Subcutaneous abdominal adipose tissue (tissue), 5 donors: ENCODE data around the gene ZNF775.
A peak's percentile ranks its signal among the peaks of the same experiment; 100 is the strongest.

Experiments
- H3K27ac ChIP-seq: one replicate; pipeline ENCODE4 v1.7.0; 2013; ENCODE audit warnings: low read depth, mild to moderate bottlenecking, inconsistent platforms, low read length, moderate library complexity
- H3K27me3 ChIP-seq, 5 donors: one replicate each; pipeline ENCODE4 v1.7.0; 2013; ENCODE audit warnings: low read length in 5 of 5, inconsistent platforms in 1 of 5; ENCODE audit not compliant: control insufficient read depth in 5 of 5, insufficient read depth in 4 of 5
- H3K36me3 ChIP-seq, 5 donors: one replicate each; pipeline ENCODE4 v1.7.0; 2013; ENCODE audit warnings: low read length in 5 of 5; ENCODE audit not compliant: control insufficient read depth in 5 of 5, insufficient read depth in 5 of 5
- H3K4me1 ChIP-seq, 5 donors: one replicate each; pipeline ENCODE4 v1.7.0; 2013; ENCODE audit warnings: low read length in 5 of 5, mild to moderate bottlenecking in 3 of 5, moderate library complexity in 1 of 5; ENCODE audit not compliant: control insufficient read depth in 5 of 5, insufficient read depth in 5 of 5
- H3K4me3 ChIP-seq, 5 donors: one replicate each; pipeline ENCODE4 v1.7.0; 2013; ENCODE audit warnings: low read length in 5 of 5, low read depth in 1 of 5
- H3K9ac ChIP-seq, 5 donors: one replicate each; pipeline ENCODE4 v1.7.0; 2013; ENCODE audit warnings: low read length in 5 of 5, mild to moderate bottlenecking in 4 of 5, moderate library complexity in 3 of 5
- H3K9me3 ChIP-seq, 5 donors: one replicate each; pipeline ENCODE4 v1.7.0; 2013; ENCODE audit warnings: low read length in 5 of 5; ENCODE audit not compliant: control insufficient read depth in 5 of 5
- donor health status: healthy.
- donor health status: healthy.
- donor health status: healthy.
- donor health status: healthy.
- donor health status: healthy.

Gene ZNF775

GRCh38 chr7:150404172-150404804 lies 25.2 kb downstream of the ZNF775 start:
- Histone ChIP-seq H3K36me3 (peaks cover 0 to 6% (median 3%) of the 10 kb centered on the region in 5 donors), H3K4me1 (peaks cover 8 to 32% (median 28%) of the 10 kb centered on the region in 5 donors), H3K9me3 (no peaks in the 10 kb centered on the region), H3K4me3 (peak overlapping the region; percentile 71 to 81 (median 79)), H3K27ac (peak overlapping the region; percentile 91), H3K9ac (peak overlapping the region; percentile 49 to 98 (median 90)), H3K27me3 (no peaks in the 10 kb centered on the region)

DNA sequence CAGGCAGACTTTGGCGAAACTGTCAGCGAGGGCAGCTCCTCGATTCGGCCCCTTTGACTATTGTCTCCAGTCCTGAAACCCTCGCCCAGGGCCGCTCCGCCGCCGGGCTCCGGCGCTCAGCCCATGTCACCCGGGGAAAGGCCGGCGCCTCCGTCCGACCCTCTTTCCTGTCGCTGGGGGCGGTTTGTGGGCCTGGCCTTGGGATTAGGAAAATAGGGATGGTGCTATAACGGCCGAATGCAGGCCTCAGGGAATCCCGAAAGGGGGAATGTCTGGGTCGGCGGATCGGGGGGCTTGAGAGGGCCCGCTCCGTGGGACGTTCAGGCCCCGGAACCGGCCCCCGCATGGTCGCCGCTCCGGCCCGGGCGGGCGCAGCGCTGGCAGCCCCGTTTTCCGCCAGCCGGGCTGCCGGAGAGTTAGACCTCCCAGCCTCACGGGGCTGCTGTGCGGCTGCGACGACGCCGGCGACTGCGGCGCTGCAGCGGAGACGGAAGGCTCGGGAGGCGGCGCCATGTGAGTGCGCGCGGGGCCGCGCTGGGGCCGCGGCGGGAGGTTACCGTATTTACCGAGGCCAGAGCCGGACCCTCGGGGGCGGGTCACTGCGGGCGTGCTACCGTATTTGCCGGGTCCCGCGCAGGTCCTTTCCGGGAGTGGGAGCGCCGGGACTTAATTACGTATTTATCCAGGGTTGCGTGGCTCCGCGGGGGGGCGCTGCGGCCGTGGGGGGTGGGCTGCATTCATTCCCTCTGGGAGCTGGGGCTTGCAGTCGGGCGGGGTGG lies 25.9 kb downstream of the ZNF775 start:
- Histone ChIP-seq H3K4me3 (peak overlapping the region; percentile 78 to 81 (median 79)), H3K36me3 (peaks cover 0 to 11% (median 3%) of the 10 kb centered on the region in 5 donors), H3K27ac (peak overlapping the region; percentile 91), H3K4me1 (peaks cover 8 to 32% (median 28%) of the 10 kb centered on the region in 5 donors), H3K9me3 (no peaks in the 10 kb centered on the region), H3K9ac (peak overlapping the region; percentile 49 to 98 (median 90)), H3K27me3 (no peaks in the 10 kb centered on the region)

DNA sequence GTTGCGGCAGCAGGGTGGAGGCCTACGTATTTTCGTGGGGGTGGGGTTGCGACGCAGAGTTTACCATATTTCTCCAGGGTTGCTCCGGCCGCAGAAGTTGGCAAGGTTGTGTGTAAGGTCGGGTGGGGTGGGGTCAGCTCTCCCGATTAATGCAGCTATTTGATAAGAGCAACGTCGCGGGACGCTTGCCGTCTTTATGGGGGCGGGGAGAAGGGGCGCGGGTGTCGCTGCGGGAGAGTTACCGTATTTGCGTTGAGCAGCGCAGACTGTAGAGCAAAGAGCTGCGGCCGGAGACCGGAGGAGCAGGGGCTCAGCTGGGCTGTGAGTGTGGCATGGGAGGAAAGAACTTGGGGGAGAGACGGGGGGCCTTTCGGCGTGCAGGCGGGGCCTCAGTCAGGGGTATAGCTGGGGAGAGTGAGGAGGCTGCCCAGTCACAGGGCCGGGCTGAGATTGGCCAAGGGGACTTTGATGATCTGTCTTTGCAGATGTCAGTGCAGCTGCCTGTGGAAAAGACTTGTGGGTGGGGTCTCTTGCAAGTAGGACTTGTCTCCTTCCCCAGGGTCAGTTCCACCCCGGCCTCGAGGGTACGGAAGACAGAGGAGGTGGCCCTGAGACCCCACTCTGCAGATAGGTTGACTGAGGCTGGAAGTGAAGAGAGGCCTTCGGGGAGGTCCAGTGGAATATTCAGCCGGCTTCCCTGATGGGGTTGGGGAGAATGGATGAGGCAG lies 26.6 kb downstream of the ZNF775 start:
- Histone ChIP-seq H3K9ac (peak overlapping the region in 4 of 5 donors; percentile 48 to 93 (median 86)), H3K27ac (peak overlapping the region; percentile 91)

DNA sequence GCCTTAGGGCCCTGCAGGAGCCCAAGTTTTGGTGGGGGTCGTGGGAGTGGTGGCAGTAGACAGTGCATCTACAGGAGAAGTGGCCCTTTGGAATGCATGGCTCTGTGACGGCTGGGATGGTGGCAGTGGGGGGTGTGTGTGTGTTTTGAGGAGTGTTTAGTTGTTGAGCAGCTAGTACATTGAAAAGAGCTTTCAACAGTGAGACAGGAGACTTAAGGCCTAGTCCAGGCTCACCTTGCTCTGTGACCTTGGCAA lies 27.1 kb downstream of the ZNF775 start:
- Histone ChIP-seq H3K27ac (peak overlapping the region; percentile 91), H3K4me1 (peaks cover 8 to 39% (median 37%) of the 10 kb centered on the region in 5 donors), H3K36me3 (peaks cover 0 to 22% (median 10%) of the 10 kb centered on the region in 5 donors), H3K27me3 (no peaks in the 10 kb centered on the region), H3K4me3 (peak overlapping the region; percentile 78 to 81 (median 79)), H3K9me3 (no peaks in the 10 kb centered on the region), H3K9ac (peak overlapping the region in 4 of 5 donors; percentile 83 to 93 (median 88))

More for the DNA sequence above, 26.6 kb downstream of the ZNF775 start:
- Histone ChIP-seq H3K36me3 (peaks cover 0 to 19% (median 8%) of the 10 kb centered on the region in 5 donors), H3K27me3 (no peaks in the 10 kb centered on the region), H3K4me3 (peak overlapping the region; percentile 78 to 81 (median 79)), H3K4me1 (peaks cover 8 to 35% (median 33%) of the 10 kb centered on the region in 5 donors), H3K9me3 (no peaks in the 10 kb centered on the region)

GRCh38 chr7:150406567-150407421 lies 27.7 kb downstream of the ZNF775 start:
- Histone ChIP-seq H3K4me3 (peak overlapping the region; percentile 78 to 81 (median 79)), H3K27ac (peak overlapping the region; percentile 91), H3K4me1 (peaks cover 8 to 39% (median 38%) of the 10 kb centered on the region in 5 donors), H3K9ac (peak overlapping the region in 4 of 5 donors; percentile 83 to 93 (median 88)), H3K36me3 (peaks cover 0 to 27% (median 10%) of the 10 kb centered on the region in 5 donors), H3K27me3 (no peaks in the 10 kb centered on the region), H3K9me3 (no peaks in the 10 kb centered on the region)

- H3K9me3 ChIP-seq: no peaks in the 10 kb centered on the region
- no peaks in the 10 kb centered on the region for H3K27me3 ChIP-seq
- peaks cover 8 to 39% (median 38%) of the 10 kb centered on the region in 5 donors for H3K4me1 ChIP-seq
- no peak overlapping the region for H3K4me3 ChIP-seq
- H3K27ac ChIP-seq: no peak overlapping the region
- H3K36me3 ChIP-seq: peaks cover 0 to 27% (median 12%) of the 10 kb centered on the region in 5 donors
- no peak overlapping the region for H3K9ac ChIP-seq
These were observed 28.7 kb downstream of the ZNF775 start for GRCh38 chr7:150407588-150408392.

DNA sequence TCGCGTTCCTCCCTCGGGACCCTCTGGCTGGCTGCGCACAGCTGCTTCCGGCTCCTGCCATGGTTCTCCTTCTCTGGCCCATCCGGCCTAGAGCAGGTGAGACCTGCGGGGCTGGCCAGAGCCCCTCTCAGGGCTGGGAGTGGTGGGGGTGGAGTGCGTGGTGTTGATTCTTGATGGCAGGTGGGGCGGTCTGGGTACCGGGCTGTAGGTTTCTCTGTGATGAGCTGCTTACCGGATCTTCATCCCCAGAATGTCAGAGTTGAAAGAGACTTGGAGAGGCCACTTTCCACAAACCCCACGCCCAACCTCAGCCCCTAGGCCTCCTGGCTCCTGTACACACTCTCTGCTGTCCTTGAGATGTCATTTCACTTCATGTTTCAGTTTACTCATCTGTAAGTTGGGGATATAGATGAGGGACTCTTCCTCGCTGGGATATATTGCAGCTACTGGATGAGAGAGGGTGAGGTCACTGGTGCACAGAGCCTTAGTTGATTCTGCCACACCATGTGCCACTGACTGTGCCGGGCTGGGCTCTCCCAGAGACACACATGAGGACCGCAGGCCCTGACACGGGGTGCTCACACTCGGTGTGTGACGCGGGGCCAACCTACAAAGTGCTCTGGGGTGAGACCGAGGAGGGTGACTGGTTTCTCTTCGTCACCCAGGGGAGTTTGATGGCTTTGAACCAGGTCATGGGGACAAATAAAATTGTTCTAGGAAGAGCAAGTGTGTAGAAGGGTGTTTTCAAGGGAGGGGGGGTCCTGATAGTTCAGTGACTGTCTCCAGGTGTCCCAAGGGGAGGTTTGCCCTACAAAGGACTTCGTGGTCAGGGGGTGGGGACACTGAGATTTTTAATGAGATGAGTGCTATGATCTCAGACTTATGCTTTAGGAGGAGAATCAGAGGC lies 29.5 kb downstream of the ZNF775 start:
- H3K36me3 ChIP-seq: peaks cover 0 to 27% (median 12%) of the 10 kb centered on the region in 5 donors
- no peak overlapping the region for H3K9ac ChIP-seq
- no peak overlapping the region for H3K4me3 ChIP-seq
- no peaks in the 10 kb centered on the region for H3K9me3 ChIP-seq
- H3K4me1 ChIP-seq: peaks cover 8 to 38% (median 37%) of the 10 kb centered on the region in 5 donors
- H3K27me3 ChIP-seq: no peaks in the 10 kb centered on the region
- no peak overlapping the region for H3K27ac ChIP-seq

DNA sequence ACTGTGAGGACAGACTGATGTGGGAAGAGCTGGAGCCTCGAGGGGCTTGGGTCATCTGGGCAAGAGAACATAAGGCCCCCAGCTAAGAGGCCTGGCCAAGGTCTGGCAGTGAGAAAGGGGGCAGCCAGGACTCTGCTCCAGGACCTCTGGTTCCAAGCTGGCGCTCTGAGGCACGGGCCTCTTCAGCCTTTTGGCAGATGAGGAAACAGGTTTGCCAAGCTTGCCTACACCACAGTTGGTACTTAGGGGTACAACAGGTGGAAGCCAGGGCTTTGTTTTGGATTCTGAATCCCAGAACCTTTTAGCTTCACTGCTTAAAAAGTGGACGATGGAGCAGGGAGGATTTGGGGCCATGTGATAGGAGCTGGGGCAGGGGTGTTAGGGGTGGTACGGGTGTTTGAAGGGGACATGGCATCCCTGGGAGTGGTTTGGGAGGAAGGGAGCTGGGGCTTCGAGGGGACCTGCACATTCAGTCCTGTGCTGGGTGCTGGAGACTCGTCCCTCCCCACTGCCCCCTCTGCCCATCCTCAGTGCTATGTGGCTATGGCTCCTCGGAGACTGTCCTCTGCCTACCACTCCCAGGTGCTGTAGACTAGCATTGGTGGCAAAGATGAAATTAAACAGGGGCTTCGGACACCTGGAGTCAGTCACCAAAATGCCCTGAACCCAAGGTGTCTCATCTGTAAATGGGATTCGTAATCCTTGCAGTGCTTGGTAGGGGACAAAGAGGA lies 30.3 kb downstream of the ZNF775 start:
- H3K4me1 ChIP-seq: peaks cover 8 to 30% (median 29%) of the 10 kb centered on the region in 5 donors
- no peak overlapping the region for H3K9ac ChIP-seq
- H3K27me3 ChIP-seq: no peaks in the 10 kb centered on the region
- H3K4me3 ChIP-seq: no peak overlapping the region
- no peak overlapping the region for H3K27ac ChIP-seq
- no peaks in the 10 kb centered on the region for H3K9me3 ChIP-seq
- H3K36me3 ChIP-seq: peaks cover 0 to 27% (median 12%) of the 10 kb centered on the region in 5 donors
